Measurements from ENCODE around the gene CDKL1.

CDKL1 gene

GRCh38 chr14:50355692-50356091 is 41.0 kb downstream of the CDKL1 start:
- no peak for DNase-seq

DNA sequence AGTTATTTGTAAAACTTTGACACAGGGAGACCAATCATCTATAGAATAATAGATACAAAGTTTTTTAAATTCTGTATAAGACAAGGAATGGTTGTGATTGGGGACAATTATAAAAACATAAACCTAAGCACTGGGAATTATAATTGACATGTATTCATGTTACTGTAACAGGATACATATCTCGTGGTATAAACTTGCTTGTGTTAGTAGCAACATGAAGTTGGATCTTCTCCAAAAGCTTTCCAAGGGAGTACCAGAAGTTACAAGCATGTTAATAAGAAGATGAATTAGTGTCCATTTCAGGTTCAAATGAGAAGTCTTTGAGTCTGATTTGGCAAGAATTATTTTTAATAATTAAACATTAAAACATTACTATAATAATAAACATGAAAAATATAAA is 42.2 kb downstream of the CDKL1 start:
- DNase-seq = no peak

- no peak for DNase-seq
Measured at GRCh38 chr14:50353126-50353525, 43.6 kb downstream of the CDKL1 start.

DNA sequence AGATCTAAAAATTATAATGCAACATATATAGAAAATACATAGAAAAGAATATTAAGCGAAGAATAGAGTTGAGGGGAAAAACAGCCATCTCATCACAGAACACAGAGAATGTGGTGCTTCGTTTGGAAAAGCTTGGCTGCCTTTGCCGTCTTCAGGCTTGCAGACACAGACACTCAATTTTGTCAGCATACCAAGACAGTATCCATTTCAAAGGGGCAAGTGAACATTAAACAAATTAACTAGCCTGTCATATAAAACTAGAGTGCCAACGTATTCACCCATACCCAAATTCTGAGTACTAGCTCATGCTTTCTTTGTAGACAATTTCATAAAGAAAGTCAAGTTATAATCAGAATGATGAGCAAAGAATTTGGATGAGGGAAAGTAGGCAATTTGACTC is 44.1 kb downstream of the CDKL1 start:
- no peak for DNase-seq

DNA sequence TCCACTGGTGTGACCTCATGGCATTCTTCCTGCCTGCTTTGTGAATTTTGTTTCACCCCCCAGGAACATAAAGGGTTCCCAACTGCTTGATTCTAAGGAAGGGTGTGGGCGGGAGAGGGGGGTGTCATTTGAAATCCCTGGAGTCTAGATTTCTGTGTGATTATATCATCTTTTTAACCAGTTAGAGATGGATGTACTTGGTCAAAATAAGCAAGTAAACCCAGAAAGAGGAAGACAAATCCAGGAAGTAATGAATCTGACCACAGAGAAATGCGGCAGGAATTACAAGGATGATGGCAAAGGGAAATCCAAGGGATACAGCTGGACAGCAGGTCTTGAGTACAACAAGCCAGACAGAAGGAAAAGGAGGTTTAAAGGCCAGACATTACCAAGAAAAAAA is 45.7 kb downstream of the CDKL1 start:
- no peak for DNase-seq

DNA sequence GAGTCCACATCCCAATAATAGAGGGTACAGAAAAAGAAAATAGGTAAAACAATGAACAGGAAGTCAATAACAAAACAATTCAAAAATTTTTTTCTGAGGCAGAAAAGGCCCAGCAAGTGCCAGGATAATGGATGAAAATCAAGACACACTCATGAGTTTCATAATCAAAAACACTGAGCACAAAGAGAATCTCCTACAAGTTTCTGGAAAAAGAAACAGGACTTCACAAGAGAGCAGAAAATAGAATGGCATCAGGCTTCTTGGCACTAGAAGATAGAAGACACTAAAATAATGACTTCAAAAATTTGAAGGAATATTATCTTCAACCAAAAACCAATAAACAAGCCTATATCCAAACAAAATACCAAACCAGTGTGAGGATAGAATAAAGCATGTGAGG is 47.7 kb downstream of the CDKL1 start:
- DNase-seq = no peak

DNA sequence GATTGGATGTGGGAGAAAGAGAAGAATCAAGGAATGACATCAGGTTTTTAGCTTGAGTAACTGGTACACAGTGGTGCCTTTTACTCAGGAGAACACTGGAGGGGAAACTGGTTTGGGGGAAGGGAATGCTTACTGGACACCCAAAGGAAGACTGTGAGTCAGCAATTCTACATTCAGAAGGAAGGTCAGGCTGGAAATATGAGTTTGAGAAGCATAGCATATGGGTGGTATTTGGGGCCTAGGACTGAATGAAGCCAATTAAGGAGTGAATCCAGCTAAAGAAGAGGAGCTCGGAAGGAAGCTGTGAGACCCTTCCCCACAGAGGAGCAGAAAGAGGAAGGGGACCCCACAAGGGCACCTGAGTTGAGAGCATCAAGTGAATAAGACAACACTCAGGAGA is 49.2 kb downstream of the CDKL1 start:
- no peak for DNase-seq

DNA sequence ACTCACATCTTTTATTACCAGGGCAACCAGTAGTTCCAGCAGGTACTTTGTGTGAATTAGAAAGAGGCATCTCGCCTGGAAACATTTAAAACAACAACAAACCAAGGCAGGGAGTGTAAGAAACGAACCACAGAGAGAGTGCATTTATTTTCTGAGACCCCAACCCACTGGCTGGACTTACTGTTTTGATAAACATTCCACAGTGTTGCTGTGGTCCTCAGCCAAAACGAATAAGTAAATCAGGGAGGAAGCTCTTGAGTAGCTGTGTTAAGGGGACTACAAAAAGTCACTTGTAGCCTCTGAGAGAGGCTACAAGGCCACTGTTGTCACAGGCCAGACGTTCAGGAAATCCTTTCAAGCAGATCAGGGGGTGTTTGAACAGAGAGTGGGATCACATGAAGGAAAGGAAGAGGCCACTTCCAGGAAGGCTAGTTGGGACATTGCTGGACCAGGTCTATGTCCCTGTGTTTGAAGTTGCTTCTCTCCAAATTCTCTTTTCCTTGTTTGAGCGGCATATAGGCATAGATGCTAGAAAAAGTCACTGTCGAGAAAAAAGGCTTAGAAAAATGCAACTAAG is 50.7 kb downstream of the CDKL1 start:
- DNase-seq = no peak

- DNase-seq = no peak
Measured at GRCh38 chr14:50344876-50345563, 51.7 kb downstream of the CDKL1 start.

DNA sequence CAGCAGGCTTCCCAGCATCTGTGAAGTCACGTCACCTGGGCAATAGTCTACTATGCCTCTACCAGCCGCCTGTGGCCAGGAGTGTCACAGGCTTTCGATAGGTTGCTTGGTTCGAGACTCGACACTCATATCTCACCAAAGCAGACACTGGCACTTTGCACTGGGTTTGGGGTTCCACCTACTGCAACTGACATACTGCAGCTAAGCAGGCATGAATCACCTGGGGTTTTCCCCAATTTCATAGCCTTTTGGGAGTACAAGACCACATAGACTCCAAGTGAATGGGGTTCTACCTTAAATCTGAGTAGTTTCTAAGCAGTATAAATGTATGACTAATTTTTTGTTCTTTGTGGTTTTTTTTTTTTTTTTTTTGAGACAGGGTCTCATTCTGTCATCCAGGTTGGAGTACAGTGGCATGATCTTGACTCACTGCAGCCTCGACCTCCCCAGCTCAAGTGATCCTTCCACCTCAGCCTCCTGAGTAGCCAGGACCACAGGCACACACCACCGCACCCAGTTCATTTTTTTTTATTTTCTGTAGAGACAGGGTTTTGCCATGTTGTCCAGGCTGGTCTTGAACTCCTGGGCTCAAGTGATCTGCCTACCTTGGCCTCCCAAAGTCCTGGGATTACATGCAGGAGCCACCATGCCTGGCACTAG is 52.4 kb downstream of the CDKL1 start:
- peak; percentile 79 for DNase-seq

DNA sequence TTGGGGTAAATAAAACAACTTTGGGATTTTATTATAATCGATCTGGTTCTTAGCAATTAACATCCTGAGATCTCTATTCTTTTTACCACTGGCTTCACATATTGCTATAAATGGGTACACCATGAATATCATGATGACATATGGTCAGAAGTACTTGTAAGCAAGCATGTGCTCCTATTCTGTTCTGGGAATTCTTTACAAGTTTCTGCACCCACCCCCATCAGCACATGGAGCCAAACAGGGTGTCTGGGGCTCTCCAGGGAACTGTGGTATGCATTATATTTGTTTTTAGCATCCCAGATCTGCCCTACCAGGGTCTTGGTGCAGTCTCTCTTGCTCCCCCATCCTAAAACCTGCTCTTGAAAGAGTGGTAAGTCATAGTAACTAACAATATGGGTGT is 53.2 kb downstream of the CDKL1 start:
- DNase-seq = no peak

- no peak for DNase-seq
Measured at GRCh38 chr14:50342221-50343078, 54.2 kb downstream of the CDKL1 start.

DNA sequence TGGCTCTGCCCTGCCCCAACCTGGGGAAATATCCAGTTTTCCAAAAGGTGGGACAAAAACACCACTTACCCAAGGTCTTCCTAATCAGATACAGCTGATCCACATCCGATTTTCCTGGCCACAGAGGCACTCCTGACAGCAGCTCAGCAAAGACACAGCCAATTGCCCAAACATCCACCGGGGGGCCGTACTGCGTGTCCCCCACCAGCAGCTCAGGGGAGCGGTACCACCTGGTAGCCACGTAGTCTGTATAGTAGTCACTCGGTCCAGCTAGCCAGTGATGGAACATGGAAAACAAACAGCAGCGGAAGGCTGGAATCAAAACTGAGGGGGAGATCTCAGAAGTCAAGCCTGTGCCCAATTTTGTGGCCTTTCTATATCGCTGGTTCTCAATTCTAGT is 55.7 kb downstream of the CDKL1 start:
- no peak for DNase-seq

DNA sequence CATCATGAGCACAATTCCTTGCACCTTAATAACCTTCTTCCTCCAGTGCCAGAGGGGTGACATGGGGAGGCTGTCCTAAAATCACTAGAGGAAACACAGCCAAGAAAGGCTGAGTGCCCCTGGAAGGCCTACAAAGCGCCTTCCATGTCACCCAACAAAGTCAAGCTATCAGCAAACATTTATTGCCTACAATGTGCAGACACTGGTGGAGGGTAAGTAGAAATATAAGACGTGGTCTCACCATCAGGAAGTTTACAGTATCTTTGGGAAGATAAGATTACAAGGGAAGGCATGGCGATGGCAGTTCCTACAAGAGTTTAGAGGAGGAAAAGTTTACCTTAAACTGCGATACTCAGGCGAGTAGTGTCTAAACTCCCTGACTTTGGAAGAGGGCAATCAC is 56.6 kb downstream of the CDKL1 start:
- DNase-seq = no peak

GRCh38 chr14:50339178-50339804 is 57.4 kb downstream of the CDKL1 start:
- no peak for DNase-seq

DNA sequence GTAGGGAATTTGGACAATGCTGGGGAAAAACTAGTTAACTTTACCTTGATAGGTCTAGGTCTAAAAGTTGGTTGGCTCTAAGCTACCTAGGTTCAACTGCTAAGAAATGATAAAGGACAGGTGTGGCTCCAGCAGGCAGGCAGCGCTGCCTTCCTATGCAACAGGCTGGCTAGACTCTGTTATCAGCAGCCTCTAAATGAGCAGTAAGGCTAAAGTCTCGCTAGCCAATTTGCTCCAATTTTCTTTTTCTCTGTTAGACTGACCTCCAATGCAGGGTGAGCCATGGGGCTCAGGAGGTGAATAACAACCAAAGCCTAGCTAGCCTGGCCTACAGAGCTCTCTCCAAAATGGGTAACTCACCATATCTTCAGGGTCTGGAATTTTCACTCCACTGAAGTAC is 58.1 kb downstream of the CDKL1 start:
- DNase-seq = no peak

- DNase-seq = no peak
Measured at GRCh38 chr14:50335989-50336824, 60.5 kb downstream of the CDKL1 start.

- no peak for DNase-seq
Measured at GRCh38 chr14:50335389-50335788, 61.3 kb downstream of the CDKL1 start.

DNA sequence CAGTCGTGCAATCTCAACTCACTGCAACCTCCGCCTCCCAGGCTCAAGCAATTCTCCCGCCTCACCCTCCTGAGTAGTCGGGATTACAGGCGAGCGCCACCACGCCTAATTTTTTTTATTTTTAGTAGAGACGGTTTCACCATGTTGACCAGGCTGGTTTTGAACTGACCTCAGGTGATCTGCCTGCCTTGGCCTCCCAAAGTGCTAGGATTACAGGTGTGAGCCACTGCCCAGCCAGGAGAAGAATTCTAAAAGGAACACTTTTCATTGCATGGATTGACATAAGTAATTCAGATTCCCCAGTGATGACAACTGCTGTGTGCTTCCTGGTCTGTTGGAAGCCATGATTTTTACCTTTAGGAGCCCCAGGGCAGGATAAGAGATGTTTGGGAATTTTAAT is 62.5 kb downstream of the CDKL1 start:
- DNase-seq = no peak

DNA sequence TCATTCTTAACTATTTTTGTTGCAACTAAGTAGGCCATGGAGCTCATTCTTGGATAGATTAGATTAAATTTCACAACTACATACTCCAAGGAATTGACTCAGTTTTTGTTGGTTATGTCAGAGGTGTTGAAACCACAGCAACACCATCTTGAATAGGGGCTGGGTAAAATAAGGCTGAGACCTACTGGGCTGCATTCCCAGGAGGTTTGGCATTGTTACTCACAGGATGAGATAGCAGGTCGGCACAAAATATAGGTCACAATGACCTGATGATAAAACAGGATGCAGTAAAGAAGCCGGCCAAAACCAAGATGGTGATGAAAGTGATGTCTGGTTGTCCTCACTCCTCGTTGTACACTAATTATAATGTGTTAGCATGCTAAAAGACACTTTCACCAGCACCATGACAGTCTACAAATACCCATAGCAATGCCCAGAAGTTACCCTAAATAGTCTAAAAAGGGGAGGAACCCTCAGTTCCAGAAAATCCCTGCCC is 63.6 kb downstream of the CDKL1 start:
- no peak for DNase-seq

GRCh38 chr14:50331596-50331995 is 65.1 kb downstream of the CDKL1 start:
- DNase-seq = no peak

All from activated CD8-positive, alpha-beta memory T cell treated with anti-CD3 and anti-CD28 coated beads, Interleukin-2, amount 50 U/mL, for 48 hours (primary cell).